RPMI7951 (cell line): Measurements from ENCODE around the gene MTARC2. TPM values are rescaled to one million over a fixed set of nuclear protein-coding genes. Genes with fewer than 3 reads are reported as not detected.
"Not testable (repeated sequence)": the region's sequence is repeated elsewhere in the genome, so short reads cannot be mapped to it uniquely, and the experiment has no call there.

Source experiments
- DNase-seq: peaks from one replicate; pipeline ENCODE4 v3.0.0-alpha.2; 2012; ENCODE audit warnings: low read depth
- total RNA-seq: library from RNA; depleted of rRNA; stranded (reverse); fragments of >200 nt; shearing (Covaris generic); gene quantifications from 2 replicates; pipeline ENCODE4 v1.2.3, GENCODE V29; 2014

MTARC2 gene
- total RNA-seq, 1 experiment from 2014 or later, result 2.4 TPM

DNA sequence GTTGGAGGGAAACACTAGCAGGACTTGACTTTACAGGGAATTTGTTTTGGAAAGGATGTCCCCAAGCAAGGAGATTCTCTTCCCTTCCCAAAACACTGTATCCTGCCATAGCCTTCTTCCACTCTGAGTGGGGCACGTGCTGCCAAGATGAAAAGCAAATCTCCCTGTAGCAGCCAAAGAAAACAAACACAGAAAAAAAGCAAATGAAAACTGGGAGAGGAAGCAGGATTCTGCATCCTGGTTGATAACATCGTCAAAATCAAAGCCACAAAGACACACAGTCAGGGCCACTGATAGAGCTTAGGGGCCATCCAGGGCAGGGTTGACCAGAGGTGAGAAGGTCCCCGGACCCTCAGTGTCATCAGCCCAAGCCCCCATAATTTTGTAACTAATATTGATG, 16.0 kb upstream of the MTARC2 start:
- peak; percentile 13 for DNase-seq

DNA sequence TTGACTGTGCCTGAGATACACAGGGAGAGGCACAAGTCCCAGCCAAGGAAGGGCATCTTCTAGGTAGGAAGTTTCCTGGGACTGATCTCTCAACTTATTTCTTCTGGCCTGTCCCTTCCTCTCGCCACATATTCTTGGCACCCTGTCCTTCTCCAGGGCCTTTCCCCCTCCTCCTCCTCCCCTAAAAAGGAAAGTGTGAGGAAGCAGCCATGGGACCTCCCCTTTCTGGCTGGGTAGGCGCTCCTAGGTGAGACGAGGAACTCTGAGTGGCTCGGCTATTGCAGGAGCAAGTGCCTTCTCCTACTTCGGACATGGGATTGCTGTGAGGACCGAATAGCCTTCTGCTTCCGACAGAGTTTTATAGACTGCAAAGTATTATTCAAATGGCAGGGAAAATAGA, 15.5 kb upstream of the MTARC2 start:
- peak; percentile 7 for DNase-seq

DNA sequence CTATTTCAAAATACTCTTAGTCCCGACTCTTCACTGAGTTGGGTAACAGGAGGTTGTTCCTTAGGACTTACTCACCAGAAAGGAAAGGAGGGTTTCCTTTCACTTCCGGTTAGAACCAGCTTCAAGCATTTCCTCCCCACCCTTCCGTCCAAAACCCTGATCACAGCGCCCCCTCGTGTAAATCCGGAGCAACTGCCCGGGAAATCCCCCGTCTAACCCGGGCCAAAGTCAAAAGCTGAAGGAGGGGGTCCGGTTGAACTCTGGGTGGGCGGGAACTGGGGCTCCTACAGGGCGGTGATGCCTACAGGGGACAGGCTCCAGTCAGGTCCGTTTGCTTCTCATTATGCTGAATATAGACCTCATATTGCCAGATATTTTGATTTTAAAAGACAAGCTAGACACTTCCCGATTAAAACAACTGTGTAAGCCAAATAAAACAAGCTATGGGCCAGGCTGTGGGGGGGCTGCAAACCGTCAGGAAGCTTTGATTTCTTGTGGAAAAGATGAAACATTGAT, 15.0 kb upstream of the MTARC2 start:
- peak; percentile 82 for DNase-seq

DNA sequence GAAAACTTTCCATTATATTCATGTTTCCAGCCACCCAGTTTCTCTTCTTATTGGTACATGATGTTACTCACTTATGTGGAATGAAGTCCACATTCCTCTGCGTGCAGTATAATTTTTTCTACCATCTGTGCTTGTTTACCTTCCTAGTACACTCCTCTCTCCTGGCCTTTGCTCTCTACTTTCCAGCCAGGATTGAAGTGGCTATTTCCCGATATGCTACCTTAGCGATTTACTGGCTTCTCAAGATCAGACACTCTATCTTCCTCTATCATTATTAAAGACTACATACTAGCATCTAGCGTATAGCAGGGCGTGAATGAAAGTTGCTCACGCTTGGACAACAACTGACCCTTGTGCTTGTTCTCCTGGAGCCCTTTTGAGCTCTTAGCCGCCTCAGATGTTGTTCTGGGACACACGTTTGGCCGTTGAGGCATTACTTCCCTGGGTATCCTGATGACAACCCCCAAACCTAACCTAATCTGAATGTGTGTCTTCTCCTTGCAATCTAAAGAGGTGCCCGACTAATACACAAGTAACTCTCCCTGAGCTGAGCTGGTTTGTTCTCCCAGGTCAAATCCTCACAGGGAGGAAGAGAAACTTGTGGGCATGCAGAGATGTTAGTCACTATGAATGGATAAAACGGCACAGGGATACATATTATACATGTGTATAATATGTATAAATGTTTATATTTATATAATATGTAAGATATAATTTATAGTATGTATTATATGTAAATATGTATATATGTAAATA, 13.4 kb upstream of the MTARC2 start:
- DNase-seq, result peak; percentile 55

DNA sequence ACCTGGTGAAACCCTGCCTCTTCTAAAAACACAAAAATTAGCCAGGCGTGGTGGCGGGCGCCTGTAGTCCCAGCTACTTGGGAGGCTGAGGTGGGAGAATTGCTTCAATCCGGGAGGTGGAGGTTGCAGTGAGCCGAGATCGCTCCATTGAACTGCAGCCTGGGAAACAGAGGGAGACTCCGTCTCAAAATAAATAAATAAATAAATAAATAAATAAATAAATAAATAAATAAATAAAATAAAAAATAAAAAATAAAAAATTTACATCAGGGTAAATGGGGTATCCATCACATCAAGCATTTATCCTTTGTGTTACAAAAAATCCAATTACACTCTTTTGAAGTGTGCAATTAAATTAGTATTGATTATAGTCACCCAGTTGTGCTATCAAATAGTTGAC, 11.8 kb upstream of the MTARC2 start:
- not testable (repeated sequence) for DNase-seq

DNA sequence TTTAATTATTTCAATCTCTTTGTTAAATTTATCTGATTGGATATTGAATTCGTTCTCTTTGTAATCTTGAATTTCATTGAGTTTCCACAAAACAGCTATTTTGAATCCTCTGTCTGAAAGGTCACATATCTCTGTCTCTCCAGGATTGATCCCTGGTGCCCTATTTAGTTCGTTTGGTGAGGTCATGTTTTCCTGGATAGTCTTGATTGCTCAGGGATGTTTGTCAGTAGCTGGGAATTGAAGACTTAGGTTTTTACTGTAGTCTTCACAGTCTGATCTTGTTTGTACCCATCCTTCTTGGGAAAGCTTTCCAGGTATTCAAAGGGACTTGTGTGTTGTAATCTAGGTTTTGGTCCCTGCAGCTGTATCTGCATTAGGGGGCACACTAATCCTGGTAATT, 6.8 kb upstream of the MTARC2 start:
- DNase-seq, result no peak

DNA sequence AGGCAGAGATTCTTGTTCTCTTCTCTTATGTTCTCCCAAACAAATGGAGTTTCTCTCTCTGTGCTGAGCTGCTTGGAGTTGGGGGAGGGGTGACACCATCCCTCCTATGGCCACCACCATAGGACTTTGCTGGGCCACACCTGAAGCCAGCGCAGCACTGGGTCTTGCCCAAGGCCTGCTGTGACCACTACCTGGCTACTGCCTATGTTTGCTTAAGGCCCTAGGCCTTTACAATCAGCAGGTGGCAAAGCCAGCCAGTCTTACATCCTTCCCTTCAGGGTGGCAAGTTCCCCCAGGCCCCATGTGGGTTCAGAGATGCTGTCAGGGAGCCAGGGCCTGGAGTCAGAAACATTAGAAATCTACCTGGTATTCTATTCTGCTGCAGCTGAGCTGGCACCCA, 6.3 kb upstream of the MTARC2 start:
- DNase-seq, result no peak

DNA sequence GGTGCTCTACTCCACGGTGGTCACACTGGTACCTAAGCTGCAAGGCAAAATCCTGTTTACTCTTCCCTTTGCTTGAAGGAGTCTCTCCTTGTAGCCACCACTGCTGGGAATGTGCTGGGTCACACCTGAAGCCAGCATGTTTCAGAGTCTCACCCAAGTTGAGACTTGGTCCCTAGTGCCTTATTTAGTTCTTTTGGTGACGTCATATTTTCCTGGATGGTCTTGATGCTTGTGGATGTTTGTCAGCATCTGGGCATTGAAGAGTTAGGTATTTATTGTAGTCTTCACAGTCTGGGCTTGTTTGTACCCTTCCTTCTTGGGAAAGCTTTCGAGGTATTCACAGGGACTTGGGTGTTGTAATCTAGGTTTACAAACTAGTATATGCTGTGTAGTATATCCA, 5.6 kb upstream of the MTARC2 start:
- DNase-seq, result no peak

DNA sequence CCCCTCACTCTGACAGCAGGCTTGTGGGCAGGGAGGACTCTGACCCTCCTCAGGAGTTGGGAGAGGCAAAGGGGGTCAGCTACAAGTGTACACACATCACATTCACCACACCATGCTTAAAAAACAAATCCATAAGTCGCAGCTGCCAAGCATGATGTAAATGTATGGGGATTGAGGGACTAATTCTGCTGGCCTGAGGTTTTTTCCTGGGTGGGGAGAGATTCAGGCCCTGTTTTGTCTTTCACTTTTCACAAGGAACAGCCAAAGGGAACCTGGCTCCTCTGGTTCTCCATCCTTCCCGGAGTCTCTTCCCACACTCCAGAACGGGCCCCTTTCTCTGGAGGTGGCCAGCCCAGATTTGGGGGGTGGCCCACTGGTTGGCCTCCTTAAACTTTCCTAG, 1.3 kb upstream of the MTARC2 start:
- no peak for DNase-seq

DNA sequence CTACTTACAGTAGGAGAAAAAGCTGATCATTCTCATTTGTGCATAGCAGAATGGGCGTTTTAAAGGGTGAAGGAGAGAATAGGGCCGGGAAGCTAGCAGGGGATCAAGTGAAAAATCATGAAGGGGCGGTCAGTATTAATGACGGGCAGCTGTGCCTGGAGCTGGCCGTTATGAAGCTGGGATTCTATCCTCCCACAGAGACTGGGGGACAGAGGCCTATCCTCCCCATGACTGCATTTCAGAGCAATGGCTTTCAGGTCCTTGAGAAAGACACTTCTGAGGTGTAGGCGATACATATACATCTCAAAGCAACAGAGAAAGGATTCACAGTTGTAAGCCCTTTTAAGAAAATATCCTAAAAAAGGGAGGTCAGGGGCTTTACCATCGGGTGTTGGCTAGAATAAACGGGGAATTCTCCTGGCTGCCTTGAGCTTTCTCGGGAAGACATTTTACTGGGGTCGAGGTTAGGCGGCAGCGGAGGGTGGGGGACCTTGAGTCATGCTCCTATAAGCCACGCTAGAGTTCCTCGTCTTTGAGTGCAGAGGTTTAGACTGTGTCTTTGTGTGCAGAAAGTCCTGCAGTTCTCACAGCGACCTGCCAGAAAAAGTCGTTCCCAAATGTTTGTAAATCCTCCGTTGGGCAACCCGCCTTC, 559 bp upstream of the MTARC2 start:
- no peak for DNase-seq

DNA sequence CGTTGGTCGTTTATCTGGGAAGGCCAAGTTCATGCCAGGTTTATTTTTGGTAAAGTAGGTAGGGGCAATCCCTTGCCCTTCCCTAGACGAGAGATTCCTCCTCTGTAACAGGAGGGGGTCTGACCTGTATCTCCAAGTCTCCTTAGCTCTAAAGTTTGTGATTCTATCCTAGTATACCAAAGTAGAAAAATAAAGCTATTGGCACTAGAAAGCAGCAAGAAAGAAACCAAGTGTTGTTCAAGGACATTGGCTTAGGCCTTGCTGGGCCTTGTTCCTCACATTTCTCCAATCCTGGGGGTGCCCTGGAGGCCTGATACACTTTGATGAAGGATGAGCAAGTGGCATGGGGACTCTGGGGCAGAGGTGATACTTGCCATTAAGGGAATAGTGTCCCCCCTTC, 814 bp downstream of the MTARC2 start:
- DNase-seq, result no peak

DNA sequence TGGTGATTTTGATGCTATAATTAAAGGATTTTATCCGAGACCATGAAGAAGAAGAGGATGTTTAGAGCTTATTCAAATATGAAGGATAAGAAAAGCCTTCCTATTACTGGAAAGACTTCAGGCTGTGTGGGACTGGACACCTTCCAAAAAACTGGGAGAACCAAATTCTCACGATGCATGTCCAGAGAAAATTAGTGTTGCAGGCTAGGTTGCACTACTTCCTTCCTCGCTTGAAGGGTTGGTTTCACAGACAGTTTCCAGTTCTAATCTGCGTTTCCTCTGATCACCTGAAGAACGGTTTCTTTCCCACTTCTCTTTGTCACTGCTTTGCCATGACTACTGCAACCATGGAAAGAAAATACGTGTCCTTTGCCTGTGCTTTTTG, 2.0 kb downstream of the MTARC2 start:
- no peak for DNase-seq

DNA sequence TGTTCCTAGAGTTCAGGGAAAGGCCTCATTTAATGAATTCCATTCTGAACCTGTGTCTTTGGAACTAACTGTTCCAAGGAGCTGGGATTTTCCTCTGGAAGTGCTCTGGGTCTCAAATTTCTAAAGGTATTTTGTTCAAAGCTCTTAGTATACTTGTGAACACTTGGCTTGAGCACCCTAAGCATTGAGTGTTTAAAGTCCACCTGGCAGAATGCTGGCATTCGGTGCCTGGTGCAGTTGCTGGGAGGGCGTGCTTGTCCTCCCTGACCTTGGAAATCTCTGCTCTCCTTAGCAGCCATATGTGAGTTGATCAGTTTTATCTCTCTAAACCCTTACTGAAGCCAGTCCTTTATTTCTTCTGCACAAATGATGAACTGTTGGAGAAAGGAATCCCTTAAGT, 3.0 kb downstream of the MTARC2 start:
- no peak for DNase-seq

DNA sequence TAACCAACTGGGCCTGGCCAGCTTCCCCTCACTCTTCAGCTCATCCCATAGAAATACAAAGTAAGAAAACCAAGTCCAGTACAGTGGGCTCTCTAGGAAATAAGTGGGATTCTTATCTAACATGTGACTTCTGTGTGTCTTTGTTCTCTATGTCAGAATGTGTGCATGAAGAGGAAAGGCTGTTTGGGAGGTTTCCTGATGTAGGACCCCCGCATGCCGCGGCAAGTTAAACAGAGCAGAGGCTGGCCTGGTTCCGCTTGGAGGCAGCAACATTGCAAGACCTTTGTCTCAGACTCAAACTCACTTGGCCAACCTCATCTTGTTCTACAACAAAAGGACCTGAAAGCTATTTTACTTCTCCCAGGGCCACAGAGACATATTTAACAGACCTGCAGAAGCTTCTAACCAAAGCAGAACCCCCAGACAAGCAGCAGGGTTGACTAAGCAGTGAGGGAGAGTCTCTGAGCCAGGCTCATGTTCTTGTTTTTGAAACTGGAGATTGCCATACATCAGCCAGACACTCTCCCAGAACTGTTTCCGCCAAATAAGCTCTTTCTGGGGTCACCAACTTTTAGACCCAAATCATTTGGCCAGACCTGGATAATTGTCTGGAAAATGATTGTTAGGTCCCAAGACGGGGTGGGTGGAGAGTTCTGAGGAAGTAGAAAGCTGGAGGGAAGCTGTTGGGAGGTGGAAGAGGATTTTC, 6.2 kb downstream of the MTARC2 start:
- DNase-seq, result no peak

DNA sequence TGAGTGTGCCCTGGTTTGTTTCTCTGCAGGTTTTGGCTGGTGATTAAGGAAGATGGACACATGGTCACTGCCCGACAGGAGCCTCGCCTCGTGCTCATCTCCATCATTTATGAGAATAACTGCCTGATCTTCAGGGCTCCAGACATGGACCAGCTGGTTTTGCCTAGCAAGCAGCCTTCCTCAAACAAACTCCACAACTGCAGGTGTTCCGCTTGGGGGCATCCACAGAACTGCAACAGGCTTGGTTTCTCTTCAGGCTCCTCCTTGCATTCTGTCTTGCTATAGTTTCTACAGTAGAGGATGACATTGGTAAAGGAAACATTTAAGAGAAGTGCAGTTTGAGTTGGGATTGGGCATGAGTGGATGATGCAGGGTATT, 6.8 kb downstream of the MTARC2 start:
- no peak for DNase-seq

DNA sequence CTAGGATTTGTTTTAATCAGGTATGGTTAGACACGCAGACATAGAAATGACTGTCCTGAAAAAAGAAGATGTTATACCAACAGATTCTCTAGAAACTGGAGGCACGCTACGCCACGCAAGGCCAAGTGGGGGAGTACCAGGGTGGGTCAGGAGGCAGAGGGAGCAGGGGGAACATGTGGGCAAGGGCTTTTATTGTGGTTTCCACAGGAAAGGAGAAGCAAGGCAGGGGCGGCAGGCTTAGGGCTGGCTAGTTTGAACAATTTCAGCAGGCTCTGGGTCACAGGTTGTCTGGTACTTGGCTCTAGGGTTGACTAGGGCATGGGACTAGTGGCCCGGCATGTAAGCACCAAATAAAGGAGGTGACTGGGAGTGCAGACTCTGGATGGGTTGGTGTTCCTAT, 7.2 kb downstream of the MTARC2 start:
- no peak for DNase-seq

DNA sequence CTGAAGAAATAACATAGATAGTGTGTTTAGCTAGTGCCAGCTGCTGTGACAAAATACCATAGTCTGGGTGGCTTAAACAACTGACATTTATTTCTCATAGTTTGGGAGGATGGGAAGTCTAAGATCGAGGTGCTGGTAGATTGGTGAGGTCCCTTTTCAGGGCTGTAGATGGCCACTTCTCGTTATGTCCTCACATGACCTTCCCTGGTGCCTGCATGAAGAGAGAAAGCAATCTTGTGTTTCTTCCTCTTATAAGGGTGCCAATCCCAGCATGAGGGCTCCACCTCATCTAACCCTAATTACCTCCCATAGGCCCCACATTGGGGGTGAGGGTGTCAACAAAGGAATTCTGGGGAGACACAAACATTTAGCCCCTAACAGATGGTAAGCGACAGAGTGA, 9.3 kb downstream of the MTARC2 start:
- no peak for DNase-seq

DNA sequence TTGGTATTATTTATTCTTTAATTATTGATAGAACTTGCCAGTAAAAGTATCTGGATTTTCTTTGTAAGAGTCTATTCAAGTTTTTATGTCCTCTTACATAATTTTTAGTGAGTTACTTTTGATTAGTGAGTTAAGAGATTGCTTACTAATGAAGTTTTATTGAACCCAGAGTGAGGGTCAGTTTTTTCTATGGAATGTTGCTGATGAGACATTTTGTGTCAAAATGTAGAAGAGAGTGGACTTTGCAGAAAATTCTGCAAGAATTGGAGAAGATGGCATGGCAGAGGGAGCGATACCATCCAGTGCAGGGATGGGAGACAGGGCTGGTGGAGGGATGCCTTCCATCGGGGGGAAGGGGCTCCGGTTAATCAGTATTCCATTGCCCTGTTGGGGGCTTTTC, 11.0 kb downstream of the MTARC2 start:
- no peak for DNase-seq

DNA sequence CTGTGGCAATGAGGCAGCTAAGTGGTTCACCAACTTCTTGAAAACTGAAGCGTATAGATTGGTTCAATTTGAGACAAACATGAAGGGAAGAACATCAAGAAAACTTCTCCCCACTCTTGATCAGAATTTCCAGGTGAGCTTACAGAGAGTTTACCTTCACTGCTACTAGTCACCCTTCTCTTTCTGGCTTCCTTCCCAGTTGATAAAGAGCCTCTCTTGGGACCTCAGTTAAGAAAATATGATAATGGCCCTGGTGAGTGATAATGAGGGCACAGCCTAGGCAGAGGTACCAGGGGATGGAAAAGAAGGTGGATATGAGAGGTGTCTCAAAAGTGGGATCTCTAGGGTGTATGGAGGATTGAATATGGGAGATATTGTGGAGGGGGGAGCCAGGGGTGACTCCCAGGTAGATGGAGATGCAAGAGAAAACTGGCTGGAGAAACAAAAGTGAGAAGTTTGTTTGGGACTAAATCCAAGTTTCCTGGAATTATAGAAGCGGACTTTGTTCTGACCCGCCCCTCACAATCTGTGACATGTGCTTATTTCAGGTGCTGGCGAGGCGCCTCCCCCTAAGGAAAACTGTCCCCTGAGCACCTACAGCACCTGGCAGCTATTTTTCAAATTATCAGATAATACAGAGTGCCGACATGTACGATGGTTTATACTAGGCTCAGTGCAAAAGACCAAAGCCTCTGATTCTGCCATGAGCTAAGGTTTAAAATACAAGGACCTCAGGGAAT, 13.7 kb downstream of the MTARC2 start:
- no peak for DNase-seq

DNA sequence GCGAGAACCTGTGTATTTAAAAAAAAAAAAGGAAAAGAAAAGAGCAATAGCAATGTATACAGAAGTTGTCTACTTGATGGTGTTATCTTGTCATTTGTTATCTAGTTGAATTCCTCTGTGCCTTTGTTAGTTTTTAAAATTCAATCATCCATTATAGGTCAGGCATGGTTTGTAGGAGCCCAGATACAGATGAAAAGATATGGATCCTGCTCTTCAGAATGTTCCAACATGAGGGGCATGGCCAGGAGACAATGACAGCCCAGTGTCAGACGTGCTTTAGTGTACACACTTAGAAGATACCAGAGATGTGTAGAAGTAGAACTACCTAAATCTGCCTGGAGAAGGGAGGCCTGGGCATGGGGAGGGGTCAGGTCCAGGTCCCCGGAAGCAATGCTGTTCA, 16.6 kb downstream of the MTARC2 start:
- no peak for DNase-seq

DNA sequence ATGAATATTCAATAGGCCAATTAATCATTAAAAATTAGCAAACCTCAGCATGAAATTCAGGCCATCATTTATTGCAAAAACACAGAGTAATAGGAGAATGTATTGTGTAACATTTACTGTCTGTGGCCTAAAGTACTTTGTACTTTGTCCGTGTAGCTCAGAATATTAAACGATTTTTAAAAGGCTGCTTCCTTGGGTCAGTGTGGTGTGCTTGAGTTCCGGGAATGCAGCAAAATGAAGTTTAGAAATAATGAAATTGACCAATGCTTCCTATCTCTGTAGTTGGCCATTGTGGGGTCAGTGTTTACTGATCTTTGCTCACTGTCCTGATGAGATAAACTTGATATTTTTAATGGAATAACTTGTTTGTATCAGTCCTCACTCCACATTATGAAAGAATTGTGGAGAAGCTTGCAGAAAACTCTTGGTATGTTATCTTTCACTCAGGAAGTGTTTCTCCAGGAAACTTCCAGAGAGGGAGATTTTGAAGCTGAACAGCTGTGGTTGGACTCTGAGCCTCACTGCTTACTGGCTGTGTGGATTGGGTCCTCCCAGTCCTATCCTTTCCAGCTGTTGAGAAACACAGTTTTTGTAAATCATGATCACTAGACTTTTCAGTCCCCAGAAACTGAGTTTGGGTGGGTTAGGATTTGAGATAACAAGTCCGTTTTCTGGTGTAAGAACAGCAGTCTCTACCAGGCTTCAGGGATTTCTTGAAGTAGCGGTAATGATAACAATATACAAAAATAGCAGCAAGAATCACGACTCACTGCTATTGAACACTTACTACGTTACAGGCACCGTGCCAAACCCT, 19.4 kb downstream of the MTARC2 start:
- DNase-seq, result no peak
